ENCODE results near the gene GRID1. TPM values are rescaled to one million over a fixed set of nuclear protein-coding genes. Genes with fewer than 3 reads are reported as not detected.

Gene GRID1
- total RNA-seq, 1 experiment from 2014 or later = 0.37 TPM

DNA sequence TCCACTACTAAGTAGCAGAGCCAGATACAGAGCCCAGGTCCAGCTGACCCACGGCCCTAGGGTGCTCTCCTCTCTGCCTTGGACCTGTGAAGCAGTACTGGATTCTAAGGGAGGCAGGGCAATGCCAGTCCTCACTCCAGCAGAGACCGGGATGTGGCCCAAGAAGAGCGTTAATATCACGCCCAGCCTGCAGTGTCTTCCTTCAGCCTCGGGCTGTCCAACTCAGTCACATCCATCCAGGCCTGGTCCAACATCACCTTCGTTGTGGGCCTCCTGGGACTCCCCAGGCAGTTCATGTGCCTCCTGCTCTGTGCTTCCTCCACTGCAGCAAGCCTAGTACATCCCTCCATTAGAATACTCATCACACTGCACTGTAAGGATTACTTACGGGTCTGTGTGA, 114.5 kb downstream of the GRID1 start (continued):
- TF ChIP-seq, protein P1, sequence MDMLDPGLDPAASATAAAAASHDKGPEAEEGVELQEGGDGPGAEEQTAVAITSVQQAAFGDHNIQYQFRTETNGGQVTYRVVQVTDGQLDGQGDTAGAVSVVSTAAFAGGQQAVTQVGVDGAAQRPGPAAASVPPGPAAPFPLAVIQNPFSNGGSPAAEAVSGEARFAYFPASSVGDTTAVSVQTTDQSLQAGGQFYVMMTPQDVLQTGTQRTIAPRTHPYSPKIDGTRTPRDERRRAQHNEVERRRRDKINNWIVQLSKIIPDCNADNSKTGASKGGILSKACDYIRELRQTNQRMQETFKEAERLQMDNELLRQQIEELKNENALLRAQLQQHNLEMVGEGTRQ (CRISPR knock-in tag; IDR thresholded peaks at IDR 0.05) = no peak
- TF ChIP-seq ZNF138 (CRISPR knock-in tag; conservative IDR thresholded peaks at IDR 0.05) (no peak), SMAD3 (CRISPR knock-in tag; IDR thresholded peaks at IDR 0.05; ENCODE audit: borderline replicate concordance) (no peak)

DNA sequence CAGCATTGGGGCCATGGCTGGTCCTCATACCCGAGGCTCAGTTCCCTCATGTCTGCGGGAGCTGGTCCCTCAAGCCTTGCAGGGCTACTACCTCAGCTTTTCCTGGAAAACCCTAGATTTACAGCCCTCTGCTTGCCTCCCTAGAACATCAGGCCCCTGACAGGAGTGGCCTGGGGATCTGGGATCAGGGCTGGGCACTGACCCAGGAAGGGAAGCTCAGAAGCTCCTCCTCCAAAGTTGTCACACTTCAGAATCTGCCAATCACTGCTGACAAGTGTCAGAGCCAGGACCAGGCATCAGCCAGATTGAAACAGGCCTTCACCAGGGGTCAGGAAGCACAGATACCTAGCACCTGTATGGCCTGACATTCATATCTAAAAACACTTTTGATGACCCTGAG, 115.2 kb downstream of the GRID1 start:
- CTCF ChIA-PET = interaction anchor here (2.8 kb wide), 1 partner anchor 73 kb away, joined by 9 read pairs; no protein-coding TSS in a partner anchor
- H3K36me3 Mint-ChIP-seq = peaks cover 10% of the 10 kb centered on the region
- H3K4me1 Mint-ChIP-seq = peaks cover 15% of the 10 kb centered on the region
- POLR2A ChIA-PET = no interaction called here
- TF ChIP-seq, protein P2, sequence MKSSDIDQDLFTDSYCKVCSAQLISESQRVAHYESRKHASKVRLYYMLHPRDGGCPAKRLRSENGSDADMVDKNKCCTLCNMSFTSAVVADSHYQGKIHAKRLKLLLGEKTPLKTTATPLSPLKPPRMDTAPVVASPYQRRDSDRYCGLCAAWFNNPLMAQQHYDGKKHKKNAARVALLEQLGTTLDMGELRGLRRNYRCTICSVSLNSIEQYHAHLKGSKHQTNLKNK (CRISPR knock-in tag; IDR thresholded peaks at IDR 0.05) = no peak
- TF ChIP-seq MLX (CRISPR knock-in tag; IDR thresholded peaks at IDR 0.05) = no peak
- no peak for TF ChIP-seq ARID4B (CRISPR knock-in tag; IDR thresholded peaks at IDR 0.05; ENCODE audit: borderline replicate concordance)
- TF ChIP-seq ZNF512 (CRISPR knock-in tag; IDR thresholded peaks at IDR 0.05; ENCODE audit: borderline replicate concordance) = no peak
- no peak for TF ChIP-seq ZNF423 (CRISPR knock-in tag; IDR thresholded peaks at IDR 0.05)
- TF ChIP-seq IRF2 (CRISPR knock-in tag; IDR thresholded peaks at IDR 0.05; ENCODE audit: borderline replicate concordance, low read depth) = no peak
- TF ChIP-seq SP1 (CRISPR knock-in tag; conservative IDR thresholded peaks at IDR 0.05) = no peak
- TF ChIP-seq JAZF1 (CRISPR knock-in tag; IDR thresholded peaks at IDR 0.05) = no peak
- TF ChIP-seq ZBTB21 (CRISPR knock-in tag; IDR thresholded peaks at IDR 0.05; ENCODE audit: borderline replicate concordance) = no peak
- TF ChIP-seq USF1 (CRISPR knock-in tag; IDR thresholded peaks at IDR 0.05) = no peak
- no peak for TF ChIP-seq MXD4 (CRISPR knock-in tag; IDR thresholded peaks at IDR 0.05; ENCODE audit: borderline replicate concordance)
- TF ChIP-seq, protein P1 (CRISPR knock-in tag; IDR thresholded peaks at IDR 0.05) = no peak
- no peak for TF ChIP-seq CBFB (CRISPR knock-in tag; IDR thresholded peaks at IDR 0.05; ENCODE audit: low read depth)
- no peak for TF ChIP-seq GABPB1 (CRISPR knock-in tag; IDR thresholded peaks at IDR 0.05)
- no peak for TF ChIP-seq EMX1 (CRISPR knock-in tag; IDR thresholded peaks at IDR 0.05)
- no peak for TF ChIP-seq RELA (CRISPR knock-in tag; IDR thresholded peaks at IDR 0.05; ENCODE audit: borderline replicate concordance)
- no peak for TF ChIP-seq E2F5 (CRISPR knock-in tag; IDR thresholded peaks at IDR 0.05)
- TF ChIP-seq JUN (CRISPR knock-in tag; IDR thresholded peaks at IDR 0.05) = no peak
- TF ChIP-seq NR1H2 (CRISPR knock-in tag; IDR thresholded peaks at IDR 0.05) = no peak
- TF ChIP-seq PRRX2 (CRISPR knock-in tag; IDR thresholded peaks at IDR 0.05) = no peak
- H3K27ac Mint-ChIP-seq = no peak overlapping the region
- peaks cover 13% of the 10 kb centered on the region for H3K9me3 Mint-ChIP-seq
- H3K4me3 Mint-ChIP-seq = no peak overlapping the region
- ATAC-seq (no peak), DNase-seq (ENCODE audit: low spot score) (no peak)
- no peaks in the 10 kb centered on the region for H3K27me3 Mint-ChIP-seq (ENCODE audit: low read depth)

All from WTC11 (cell line).